ENCODE measurements around the gene GYPA. TPM values are rescaled to one million over a fixed set of nuclear protein-coding genes. Genes with fewer than 3 reads are reported as not detected.

GYPA gene
- total RNA-seq, 1 experiment from 2014 or later, result not detected

Other genes with a start within 250 kb of the GYPA start
- gene GYPE, start 235.2 kb downstream of the GYPA start, total RNA-seq (2014; rRNA removed; shearing (Covaris generic)), result not detected in 2 replicates
- gene GYPB, start 121.3 kb downstream of the GYPA start, total RNA-seq (2014; rRNA removed; shearing (Covaris generic)), result not detected in 2 replicates